Glutamatergic neuron (in vitro differentiated cells): Measurements from ENCODE around the gene RBM27. TPM values are rescaled to one million over a fixed set of nuclear protein-coding genes. Genes with fewer than 3 reads are reported as not detected.

Source experiments
- DNase-seq: peaks from one replicate; pipeline ENCODE4 v3.0.0; 2022
- H3K27ac Mint-ChIP-seq: one replicate; pipeline ENCODE4 v1.8.0; 2020; ENCODE audit warnings: mild to moderate bottlenecking, mixed read lengths, inconsistent platforms; ENCODE audit not compliant: unreplicated experiment
- H3K27me3 Mint-ChIP-seq: one replicate; pipeline ENCODE4 v1.8.0; 2020; ENCODE audit warnings: mild to moderate bottlenecking, moderate library complexity, mixed read lengths, inconsistent platforms; ENCODE audit not compliant: unreplicated experiment
- H3K36me3 Mint-ChIP-seq: one replicate; pipeline ENCODE4 v1.8.0; 2020; ENCODE audit warnings: mild to moderate bottlenecking, mixed read lengths, inconsistent platforms; ENCODE audit not compliant: unreplicated experiment
- H3K4me1 Mint-ChIP-seq: one replicate; pipeline ENCODE4 v1.8.0; 2020; ENCODE audit warnings: mild to moderate bottlenecking, low read depth, mixed read lengths, inconsistent platforms; ENCODE audit not compliant: unreplicated experiment
- H3K4me3 Mint-ChIP-seq: one replicate; pipeline ENCODE4 v1.8.0; 2020; ENCODE audit warnings: mild to moderate bottlenecking, mixed read lengths, inconsistent platforms; ENCODE audit not compliant: unreplicated experiment
- H3K9me3 Mint-ChIP-seq: one replicate; pipeline ENCODE4 v1.8.0; 2020; ENCODE audit warnings: mild to moderate bottlenecking, moderate library complexity, mixed read lengths, inconsistent platforms; ENCODE audit not compliant: unreplicated experiment
- CTCF ChIP-seq: fragments of 200-600 bp; sonication (generic); IDR thresholded peaks from one replicate; pipeline ENCODE4 v1.5.0; 2021; ENCODE audit not compliant: partially characterized antibody, unreplicated experiment
- total RNA-seq: library from RNA; stranded (reverse); fragmentation: NEBNext Ultra II Directional; extraction: Animal tissue kit (Norgen Biotek cat#: 25700); gene quantifications from one replicate; pipeline ENCODE4 v1.2.1, GENCODE V29; 2021; ENCODE audit not compliant: unreplicated experiment

RBM27 gene
- total RNA-seq, 1 donor from 2014 or later = 20.8 TPM

GRCh38 chr5:146248561-146248960, 45.2 kb downstream of the RBM27 start:
- Mint-ChIP-seq H3K27me3 (no peaks in the 10 kb centered on the region), H3K4me1 (no peaks in the 10 kb centered on the region), H3K9me3 (no peaks in the 10 kb centered on the region), H3K4me3 (no peak overlapping the region), H3K36me3 (no peaks in the 10 kb centered on the region), H3K27ac (no peak overlapping the region)
- no peak for TF ChIP-seq CTCF
- DNase-seq = no peak

GRCh38 chr5:146249801-146250200, 46.4 kb downstream of the RBM27 start:
- no peak for DNase-seq
- Mint-ChIP-seq H3K27me3 (no peaks in the 10 kb centered on the region), H3K9me3 (no peaks in the 10 kb centered on the region), H3K36me3 (no peaks in the 10 kb centered on the region), H3K4me3 (no peak overlapping the region), H3K4me1 (no peaks in the 10 kb centered on the region), H3K27ac (no peak overlapping the region)
- TF ChIP-seq CTCF = no peak

Other genes starting within 250 kb of the RBM27 start
- gene PLAC8L1, start 98.0 kb upstream of the RBM27 start, total RNA-seq = 2.2 TPM
- gene LARS1, start 21.0 kb upstream of the RBM27 start, total RNA-seq = 194 TPM
- gene POU4F3, start 135.2 kb downstream of the RBM27 start, total RNA-seq = 9.5 TPM
- gene TCERG1, start 243.7 kb downstream of the RBM27 start, total RNA-seq = 122 TPM